ENCODE data around the gene OTUD7B. TPM values are rescaled to one million over a fixed set of nuclear protein-coding genes. Genes with fewer than 3 reads are reported as not detected.
A peak's percentile ranks its signal among the peaks of the same experiment; 100 is the strongest.

Gene OTUD7B
- total RNA-seq, 4 donors from 2014 or later, result 9.7 to 44.9 (median 28.8) TPM

GRCh38 chr1:149995927-149996326 is 14.6 kb downstream of the OTUD7B start:
- H3K27ac ChIP-seq, result peak overlapping the region in 1 of 2 donors; percentile 28
- H3K4me3 ChIP-seq, result no peak overlapping the region
- H3K4me1 ChIP-seq, result no peaks in the 10 kb centered on the region
- no peak for DNase-seq
- intact Hi-C loops (cut with DNase I; ENCODE audit: low total_unique reads), result no loop called here
- H3K9me3 ChIP-seq, result no peaks in the 10 kb centered on the region
- no peaks in the 10 kb centered on the region for H3K27me3 ChIP-seq
- H3K36me3 ChIP-seq, result no peaks in the 10 kb centered on the region
- TF ChIP-seq POLR2A (IDR thresholded peaks at IDR 0.05), result no peak

GRCh38 chr1:149993764-149994163 is 16.8 kb downstream of the OTUD7B start:
- intact Hi-C loops (cut with DNase I; ENCODE audit: low total_unique reads), result no loop called here
- H3K36me3 ChIP-seq, result no peaks in the 10 kb centered on the region
- TF ChIP-seq CTCF (IDR thresholded peaks at IDR 0.05), result no peak
- TF ChIP-seq POLR2A (IDR thresholded peaks at IDR 0.05), result no peak
- no peak overlapping the region for H3K4me3 ChIP-seq
- no peak overlapping the region for H3K27ac ChIP-seq
- no peak for DNase-seq
- no peaks in the 10 kb centered on the region for H3K9me3 ChIP-seq
- H3K4me1 ChIP-seq, result no peaks in the 10 kb centered on the region
- H3K27me3 ChIP-seq, result no peaks in the 10 kb centered on the region

GRCh38 chr1:149993181-149993580 is 17.3 kb downstream of the OTUD7B start:
- TF ChIP-seq CTCF (IDR thresholded peaks at IDR 0.05), result no peak
- no peak for TF ChIP-seq POLR2A (IDR thresholded peaks at IDR 0.05)
- H3K27me3 ChIP-seq, result no peaks in the 10 kb centered on the region
- H3K36me3 ChIP-seq, result no peaks in the 10 kb centered on the region
- H3K4me1 ChIP-seq, result no peaks in the 10 kb centered on the region
- H3K27ac ChIP-seq, result no peak overlapping the region
- no peak for DNase-seq
- H3K9me3 ChIP-seq, result no peaks in the 10 kb centered on the region
- H3K4me3 ChIP-seq, result no peak overlapping the region
- intact Hi-C loops (cut with DNase I; ENCODE audit: low total_unique reads), result no loop called here

GRCh38 chr1:149987297-149987595 is 23.3 kb downstream of the OTUD7B start:
- no peak overlapping the region for H3K4me3 ChIP-seq
- H3K27ac ChIP-seq, result peak overlapping the region; percentile 76 to 81
- no peaks in the 10 kb centered on the region for H3K27me3 ChIP-seq
- no peaks in the 10 kb centered on the region for H3K9me3 ChIP-seq
- no peaks in the 10 kb centered on the region for H3K36me3 ChIP-seq
- intact Hi-C loops (cut with DNase I; ENCODE audit: low total_unique reads), result no loop called here
- TF ChIP-seq CTCF (IDR thresholded peaks at IDR 0.05), result no peak
- no peak for TF ChIP-seq POLR2A (IDR thresholded peaks at IDR 0.05)
- DNase-seq, result no peak
- peaks cover 8 to 10% of the 10 kb centered on the region in 2 donors for H3K4me1 ChIP-seq

- intact Hi-C loops (cut with DNase I; ENCODE audit: low total_unique reads), result no loop called here
- TF ChIP-seq CTCF (IDR thresholded peaks at IDR 0.05) (no peak), POLR2A (IDR thresholded peaks at IDR 0.05) (no peak)
- H3K9me3 ChIP-seq, result no peaks in the 10 kb centered on the region
- peaks cover 8 to 10% of the 10 kb centered on the region in 2 donors for H3K4me1 ChIP-seq
- H3K27ac ChIP-seq, result peak overlapping the region; percentile 76 to 81
- no peaks in the 10 kb centered on the region for H3K36me3 ChIP-seq
- no peak overlapping the region for H3K4me3 ChIP-seq
- DNase-seq, result peak in 1 of 2 donors; percentile 57
- no peaks in the 10 kb centered on the region for H3K27me3 ChIP-seq
Observed at GRCh38 chr1:149986486-149987296, 23.8 kb downstream of the OTUD7B start.
